Measurements from ENCODE around the gene INSRR. TPM values are rescaled to one million over a fixed set of nuclear protein-coding genes. Genes with fewer than 3 reads are reported as not detected.

INSRR gene
- polyA plus RNA-seq, 12 donors: 0.30 to 0.83 (median 0.40) TPM; not detected in 2

- no peak for DNase-seq
These were observed 36.0 kb upstream of the INSRR start for GRCh38 chr1:156894711-156895454.

DNA sequence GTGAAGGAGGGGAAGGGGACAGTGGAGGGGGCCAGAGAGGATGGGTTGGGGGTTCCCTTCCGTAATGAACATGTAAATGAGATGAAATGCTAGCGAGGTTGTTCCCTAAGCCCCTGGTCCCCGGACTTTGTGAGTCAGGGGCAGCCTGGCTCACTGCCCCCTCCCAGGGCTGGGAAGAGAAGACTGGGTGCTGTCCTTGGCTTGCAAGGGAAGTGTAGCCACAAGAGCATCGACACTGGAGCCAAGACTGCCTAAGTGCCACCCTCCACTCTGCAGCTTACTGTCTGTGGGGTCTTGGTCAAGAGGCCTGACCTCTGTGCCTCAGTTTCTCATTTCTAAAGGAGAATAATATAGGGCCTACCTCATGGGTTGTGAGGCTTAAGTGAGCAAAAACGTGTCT is 35.1 kb upstream of the INSRR start:
- DNase-seq: no peak

- peak; percentile 71 for DNase-seq
These were observed 34.4 kb upstream of the INSRR start, which contains the start of gene PEAR1 for GRCh38 chr1:156893048-156893953. Gene PEAR1 (plus strand): TSS chr1:156893718. CDS start chr1:156903927, 10,209 bp downstream.

GRCh38 chr1:156892190-156893047 is 33.5 kb upstream of the INSRR start:
- peak; percentile 92 for DNase-seq

GRCh38 chr1:156889802-156890580 is 31.1 kb upstream of the INSRR start:
- peak; percentile 88 for DNase-seq

DNA sequence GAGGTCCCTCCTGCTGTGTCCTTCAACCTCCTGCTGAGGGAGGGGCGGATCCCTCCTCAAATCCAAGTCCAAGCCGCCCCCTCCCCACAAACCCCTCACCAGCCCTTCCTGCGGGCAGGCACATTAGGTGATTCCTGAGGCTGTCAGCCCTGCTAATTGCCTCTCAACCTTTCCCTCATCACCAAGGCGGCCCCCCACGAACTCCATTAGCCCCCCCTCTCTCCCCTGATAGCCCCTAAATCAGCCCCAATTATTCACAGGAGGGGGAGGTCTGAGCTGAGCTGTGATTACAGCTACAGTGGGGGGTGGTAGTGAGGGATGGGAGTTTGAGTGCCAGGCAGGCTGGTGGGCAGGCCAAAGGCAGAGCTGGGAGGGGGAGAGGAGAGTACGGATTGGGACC is 28.8 kb upstream of the INSRR start:
- no peak for DNase-seq

DNA sequence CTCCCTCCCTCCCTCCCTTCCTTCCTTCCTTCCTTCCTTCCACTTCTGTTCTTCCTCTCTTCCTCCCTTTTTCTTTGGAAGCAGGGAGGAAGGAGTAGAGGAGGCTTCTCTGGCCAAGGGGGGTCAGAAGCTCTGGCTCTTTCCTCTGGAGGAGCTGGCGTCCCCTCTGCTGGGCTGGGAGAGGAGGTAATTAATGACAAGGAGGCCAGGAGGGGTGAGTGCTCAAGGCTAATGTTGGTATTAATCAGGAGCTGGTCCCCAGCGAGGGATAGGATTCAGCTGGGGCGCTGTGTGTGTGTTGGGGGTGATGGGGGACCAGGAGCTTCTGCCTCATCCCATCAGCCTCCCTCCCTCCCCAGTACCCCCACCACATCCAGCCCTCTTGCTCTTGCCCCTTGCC is 28.4 kb upstream of the INSRR start:
- no peak for DNase-seq

DNA sequence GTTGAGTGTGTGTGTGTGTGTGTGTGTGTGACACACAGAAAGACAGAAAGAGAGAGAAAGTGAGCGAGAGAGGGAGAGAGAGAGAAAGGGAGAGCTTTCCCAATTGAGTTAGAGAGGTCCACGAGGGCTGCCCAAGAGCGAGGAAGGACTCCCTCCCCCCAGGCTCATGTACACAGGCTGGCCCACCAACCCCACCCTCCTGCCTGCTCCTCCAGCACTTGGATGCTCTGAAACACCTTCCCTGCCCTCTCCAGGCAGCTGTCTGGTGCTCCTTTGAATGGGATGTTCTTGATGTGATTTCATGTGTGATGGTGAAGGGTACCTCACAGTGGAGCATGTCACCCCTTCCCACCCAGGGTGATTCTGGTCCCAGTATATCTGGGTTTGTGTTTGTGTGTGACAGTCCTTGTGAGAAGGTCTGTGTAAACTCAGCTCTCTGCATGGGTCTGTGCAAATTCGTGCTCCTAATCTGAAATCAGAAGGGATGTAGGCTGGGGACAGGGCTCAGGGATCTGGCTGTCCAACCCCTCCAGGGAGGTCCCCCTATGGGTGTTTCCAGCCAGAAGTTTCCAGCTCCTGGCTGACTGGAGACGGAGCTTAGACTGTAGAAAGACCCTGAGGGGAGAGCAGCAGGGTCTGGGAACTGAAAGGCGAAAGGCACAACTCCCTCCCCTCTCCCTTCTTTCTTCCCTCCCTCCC is 27.8 kb upstream of the INSRR start:
- DNase-seq: no peak

- DNase-seq: no peak
These were observed 27.0 kb upstream of the INSRR start for GRCh38 chr1:156885880-156886355.

DNA sequence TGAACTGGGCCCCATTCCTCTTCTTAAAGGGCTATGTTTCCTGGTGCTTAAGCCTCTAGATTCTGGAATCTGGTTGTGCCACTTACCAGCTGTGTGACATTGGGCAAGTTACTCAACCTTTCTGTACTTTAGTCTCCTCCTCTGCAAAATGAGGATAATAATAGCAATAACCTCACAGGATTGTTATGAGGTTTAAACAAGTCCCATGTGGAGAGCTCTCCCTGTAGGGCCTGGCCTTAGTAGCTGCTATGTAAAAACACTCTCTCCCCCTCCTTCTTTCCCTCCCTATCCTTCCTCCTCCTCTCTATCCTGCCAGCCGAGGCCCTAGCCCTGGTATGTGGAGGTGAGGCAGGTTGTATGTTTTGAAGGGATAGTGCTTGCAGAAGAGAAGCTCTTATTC is 26.4 kb upstream of the INSRR start:
- DNase-seq: no peak

- DNase-seq: no peak
These were observed 25.8 kb upstream of the INSRR start for GRCh38 chr1:156884560-156885184.

DNA sequence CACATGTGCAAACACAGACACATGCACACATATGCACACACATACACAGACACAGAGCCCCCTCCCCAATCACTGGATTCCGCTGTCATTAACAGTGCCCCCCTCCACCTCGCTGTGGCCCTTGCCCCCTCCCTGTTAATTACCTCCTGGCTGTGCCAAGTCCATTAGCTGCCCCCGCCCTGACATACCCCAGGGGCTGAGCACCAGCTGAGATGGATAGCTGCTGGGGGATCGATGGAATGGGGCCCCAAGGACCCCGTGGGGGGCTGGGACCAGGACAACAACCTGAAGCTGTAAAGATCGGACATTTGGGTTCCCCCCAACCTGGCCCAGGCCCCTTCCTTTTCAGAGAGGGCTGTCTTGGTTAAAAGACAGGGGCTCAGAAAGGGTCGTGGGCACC is 25.0 kb upstream of the INSRR start:
- DNase-seq: no peak

DNA sequence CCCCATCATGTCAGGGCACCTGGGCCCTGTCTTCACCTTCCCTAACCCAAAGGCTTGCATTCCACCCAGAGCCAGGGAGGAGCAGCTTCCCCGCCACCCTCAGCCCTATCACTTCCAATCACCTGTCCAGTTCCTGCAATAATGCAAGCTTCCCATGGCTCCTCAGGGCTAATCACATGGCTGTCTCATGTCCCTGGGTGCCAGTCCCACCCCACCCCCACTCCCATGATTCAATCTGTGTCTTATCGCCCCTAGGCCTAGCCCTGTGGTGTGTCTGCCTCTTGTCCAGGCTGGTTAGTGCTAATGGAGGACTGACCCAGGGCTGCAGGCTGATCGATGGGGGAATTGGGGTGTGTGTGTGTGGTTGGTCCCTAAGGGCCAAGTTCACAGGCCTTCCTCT is 23.6 kb upstream of the INSRR start:
- DNase-seq: no peak

- no peak for DNase-seq
These were observed 22.7 kb upstream of the INSRR start for GRCh38 chr1:156881663-156882062.

DNA sequence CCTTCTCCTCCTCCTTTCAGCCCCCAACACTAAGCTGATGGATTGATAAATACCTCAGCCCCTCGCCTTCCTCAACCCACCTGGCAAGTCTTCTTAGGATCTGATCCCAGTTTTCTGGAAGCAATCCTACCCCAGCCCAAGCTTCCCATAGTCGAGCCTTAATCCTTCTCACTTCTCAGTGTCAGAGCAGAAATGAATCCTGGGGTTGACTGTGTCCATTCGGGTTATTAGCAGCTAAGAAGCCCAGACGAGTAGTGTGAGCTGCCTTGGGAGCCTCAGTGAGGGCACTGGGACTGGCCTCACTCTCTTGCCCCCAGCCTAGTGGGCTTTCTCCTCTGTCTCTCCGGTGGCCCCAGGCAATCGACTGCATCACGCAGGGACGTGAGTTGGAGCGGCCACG is 22.2 kb upstream of the INSRR start:
- DNase-seq: no peak

GRCh38 chr1:156880473-156880872 is 21.6 kb upstream of the INSRR start:
- no peak for DNase-seq

- no peak for DNase-seq
These were observed 21.0 kb upstream of the INSRR start for GRCh38 chr1:156879876-156880275.

- DNase-seq: no peak
These were observed 18.7 kb upstream of the INSRR start for GRCh38 chr1:156877433-156878170.

- no peak for DNase-seq
These were observed 17.4 kb upstream of the INSRR start for GRCh38 chr1:156876281-156876680.
